NB4 (cell line): ENCODE results near the gene GSS.

Source experiments
- DNase-seq: peaks from one replicate; pipeline ENCODE4 v3.0.0; 2010; ENCODE audit warnings: low read depth
- H3K4me3 ChIP-seq: one replicate; pipeline ENCODE4 v1.5.1; 2011; ENCODE audit warnings: mild to moderate bottlenecking, low read depth, low read length, moderate library complexity
- MYC ChIP-seq: IDR thresholded peaks from 2 replicates; pipeline ENCODE4 v1.6.1; 2011; ENCODE audit warnings: low read depth, low read length
- POLR2A ChIP-seq: IDR thresholded peaks from 2 replicates; pipeline ENCODE4 v1.6.1; 2011; ENCODE audit warnings: mild to moderate bottlenecking; ENCODE audit not compliant: insufficient read length; ENCODE audit errors: extremely low read depth
- TF ChIP-seq, protein P1 (sequence below): IDR thresholded peaks from one replicate; pipeline ENCODE4 v1.5.1; 2012; ENCODE audit warnings: low read depth, low read length
- TF ChIP-seq, protein P2 (sequence below): IDR thresholded peaks from 2 replicates; pipeline ENCODE4 v1.6.1; 2011; ENCODE audit warnings: low read depth, low read length

The GSS gene

DNA sequence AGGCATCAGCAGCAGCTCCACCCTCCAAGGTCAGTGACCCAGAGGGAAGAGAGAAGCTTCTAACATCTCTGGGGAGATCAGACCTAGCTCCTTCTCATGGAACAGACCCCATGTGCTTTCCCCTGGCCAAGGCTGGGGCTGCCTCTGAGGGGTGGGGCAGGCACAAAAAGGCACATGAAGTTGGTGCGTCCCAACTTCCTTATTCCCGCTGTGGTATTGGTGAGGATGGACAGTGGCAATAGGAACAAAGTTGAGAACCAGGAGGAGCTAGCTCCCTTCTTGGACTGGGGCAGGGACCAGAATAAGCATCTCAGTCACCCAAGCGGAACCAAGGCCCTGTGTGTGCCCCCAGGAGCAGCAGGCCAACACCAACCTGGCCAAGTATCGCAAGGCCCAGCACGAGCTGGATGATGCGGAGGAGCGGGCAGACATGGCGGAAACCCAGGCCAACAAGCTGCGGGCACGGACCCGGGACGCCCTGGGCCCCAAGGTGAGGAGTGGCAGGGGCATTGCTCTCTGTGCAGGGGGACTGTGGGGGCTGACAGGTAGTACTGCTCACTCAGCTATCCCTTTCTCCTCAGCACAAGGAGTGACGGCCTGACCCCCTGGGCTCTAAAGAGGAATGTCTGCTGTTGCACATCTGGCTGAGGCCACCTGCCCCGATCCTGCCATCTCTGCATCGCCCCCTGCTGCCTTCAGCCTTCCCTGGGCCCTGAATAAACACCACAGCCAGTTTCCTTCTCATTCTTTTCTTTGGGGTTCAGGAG is 46.2 kb upstream of the GSS start:
- no peak for TF ChIP-seq POLR2A
- TF ChIP-seq, protein P1, sequence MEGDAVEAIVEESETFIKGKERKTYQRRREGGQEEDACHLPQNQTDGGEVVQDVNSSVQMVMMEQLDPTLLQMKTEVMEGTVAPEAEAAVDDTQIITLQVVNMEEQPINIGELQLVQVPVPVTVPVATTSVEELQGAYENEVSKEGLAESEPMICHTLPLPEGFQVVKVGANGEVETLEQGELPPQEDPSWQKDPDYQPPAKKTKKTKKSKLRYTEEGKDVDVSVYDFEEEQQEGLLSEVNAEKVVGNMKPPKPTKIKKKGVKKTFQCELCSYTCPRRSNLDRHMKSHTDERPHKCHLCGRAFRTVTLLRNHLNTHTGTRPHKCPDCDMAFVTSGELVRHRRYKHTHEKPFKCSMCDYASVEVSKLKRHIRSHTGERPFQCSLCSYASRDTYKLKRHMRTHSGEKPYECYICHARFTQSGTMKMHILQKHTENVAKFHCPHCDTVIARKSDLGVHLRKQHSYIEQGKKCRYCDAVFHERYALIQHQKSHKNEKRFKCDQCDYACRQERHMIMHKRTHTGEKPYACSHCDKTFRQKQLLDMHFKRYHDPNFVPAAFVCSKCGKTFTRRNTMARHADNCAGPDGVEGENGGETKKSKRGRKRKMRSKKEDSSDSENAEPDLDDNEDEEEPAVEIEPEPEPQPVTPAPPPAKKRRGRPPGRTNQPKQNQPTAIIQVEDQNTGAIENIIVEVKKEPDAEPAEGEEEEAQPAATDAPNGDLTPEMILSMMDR = peak; percentile 18
- DNase-seq = no peak
- no peak overlapping the region for H3K4me3 ChIP-seq

GRCh38 chr20:35000922-35001595 is 45.5 kb upstream of the GSS start:
- H3K4me3 ChIP-seq = no peak overlapping the region
- DNase-seq = no peak
- TF ChIP-seq POLR2A (no peak), MYC (no peak)
- TF ChIP-seq, protein P1 = no peak

DNA sequence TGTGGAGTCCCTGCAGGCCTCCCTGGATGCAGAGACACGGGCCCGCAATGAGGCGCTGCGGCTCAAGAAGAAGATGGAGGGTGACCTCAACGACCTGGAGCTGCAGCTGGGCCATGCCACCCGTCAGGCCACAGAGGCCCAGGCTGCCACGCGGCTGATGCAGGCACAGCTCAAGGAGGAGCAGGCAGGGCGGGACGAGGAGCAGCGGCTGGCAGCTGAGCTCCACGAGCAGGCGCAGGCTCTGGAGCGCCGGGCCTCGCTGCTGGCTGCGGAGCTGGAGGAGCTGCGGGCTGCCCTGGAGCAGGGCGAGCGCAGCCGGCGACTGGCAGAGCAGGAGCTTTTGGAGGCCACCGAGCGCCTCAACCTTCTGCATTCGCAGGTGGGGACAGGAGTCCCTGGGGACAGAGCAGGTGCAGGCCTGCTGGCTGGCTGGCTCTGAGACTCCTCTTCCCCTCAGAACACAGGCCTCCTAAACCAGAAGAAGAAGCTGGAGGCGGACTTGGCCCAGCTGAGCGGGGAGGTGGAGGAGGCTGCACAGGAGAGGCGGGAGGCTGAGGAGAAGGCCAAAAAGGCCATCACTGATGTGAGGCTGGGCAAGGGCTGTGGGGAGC is 44.8 kb upstream of the GSS start:
- TF ChIP-seq MYC = no peak
- TF ChIP-seq POLR2A = no peak
- TF ChIP-seq, protein P2, sequence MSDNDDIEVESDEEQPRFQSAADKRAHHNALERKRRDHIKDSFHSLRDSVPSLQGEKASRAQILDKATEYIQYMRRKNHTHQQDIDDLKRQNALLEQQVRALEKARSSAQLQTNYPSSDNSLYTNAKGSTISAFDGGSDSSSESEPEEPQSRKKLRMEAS = no peak
- TF ChIP-seq, protein P1 = no peak
- no peak for DNase-seq
- no peak overlapping the region for H3K4me3 ChIP-seq

GRCh38 chr20:34999782-35000181 is 44.2 kb upstream of the GSS start:
- no peak overlapping the region for H3K4me3 ChIP-seq
- TF ChIP-seq, protein P1 = no peak
- TF ChIP-seq, protein P2 = no peak
- TF ChIP-seq POLR2A = no peak
- no peak for TF ChIP-seq MYC
- no peak for DNase-seq

DNA sequence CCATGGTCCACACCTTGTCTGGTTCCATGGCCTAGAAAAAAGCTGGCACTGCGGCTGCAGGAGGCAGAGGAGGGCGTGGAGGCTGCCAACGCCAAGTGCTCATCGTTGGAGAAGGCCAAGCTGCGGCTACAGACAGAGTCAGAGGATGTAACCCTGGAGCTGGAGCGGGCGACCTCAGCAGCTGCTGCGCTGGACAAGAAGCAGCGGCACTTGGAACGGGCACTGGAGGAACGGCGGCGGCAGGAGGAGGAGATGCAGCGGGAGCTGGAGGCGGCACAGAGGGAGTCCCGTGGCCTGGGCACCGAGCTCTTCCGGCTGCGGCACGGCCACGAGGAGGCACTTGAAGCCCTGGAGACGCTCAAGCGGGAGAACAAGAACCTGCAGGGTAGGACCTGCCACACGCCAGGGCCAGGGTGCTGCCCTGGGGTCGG is 43.4 kb upstream of the GSS start:
- TF ChIP-seq, protein P2 = no peak
- no peak for TF ChIP-seq POLR2A
- TF ChIP-seq, protein P1 = no peak
- TF ChIP-seq MYC = no peak
- no peak overlapping the region for H3K4me3 ChIP-seq
- no peak for DNase-seq

GRCh38 chr20:34998331-34998950 is 42.8 kb upstream of the GSS start:
- TF ChIP-seq POLR2A (no peak), MYC (no peak)
- TF ChIP-seq, protein P1 = no peak
- TF ChIP-seq, protein P2 = no peak
- no peak for DNase-seq
- no peak overlapping the region for H3K4me3 ChIP-seq
